Measurements from ENCODE around the gene ZDHHC11B. TPM values are rescaled to one million over a fixed set of nuclear protein-coding genes. Genes with fewer than 3 reads are reported as not detected.
"Not testable (repeated sequence)": the region's sequence is repeated elsewhere in the genome, so short reads cannot be mapped to it uniquely, and the experiment has no call there.

Gene ZDHHC11B
- polyA plus RNA-seq, 1 donor from 2014 or later = 9.9 TPM

DNA sequence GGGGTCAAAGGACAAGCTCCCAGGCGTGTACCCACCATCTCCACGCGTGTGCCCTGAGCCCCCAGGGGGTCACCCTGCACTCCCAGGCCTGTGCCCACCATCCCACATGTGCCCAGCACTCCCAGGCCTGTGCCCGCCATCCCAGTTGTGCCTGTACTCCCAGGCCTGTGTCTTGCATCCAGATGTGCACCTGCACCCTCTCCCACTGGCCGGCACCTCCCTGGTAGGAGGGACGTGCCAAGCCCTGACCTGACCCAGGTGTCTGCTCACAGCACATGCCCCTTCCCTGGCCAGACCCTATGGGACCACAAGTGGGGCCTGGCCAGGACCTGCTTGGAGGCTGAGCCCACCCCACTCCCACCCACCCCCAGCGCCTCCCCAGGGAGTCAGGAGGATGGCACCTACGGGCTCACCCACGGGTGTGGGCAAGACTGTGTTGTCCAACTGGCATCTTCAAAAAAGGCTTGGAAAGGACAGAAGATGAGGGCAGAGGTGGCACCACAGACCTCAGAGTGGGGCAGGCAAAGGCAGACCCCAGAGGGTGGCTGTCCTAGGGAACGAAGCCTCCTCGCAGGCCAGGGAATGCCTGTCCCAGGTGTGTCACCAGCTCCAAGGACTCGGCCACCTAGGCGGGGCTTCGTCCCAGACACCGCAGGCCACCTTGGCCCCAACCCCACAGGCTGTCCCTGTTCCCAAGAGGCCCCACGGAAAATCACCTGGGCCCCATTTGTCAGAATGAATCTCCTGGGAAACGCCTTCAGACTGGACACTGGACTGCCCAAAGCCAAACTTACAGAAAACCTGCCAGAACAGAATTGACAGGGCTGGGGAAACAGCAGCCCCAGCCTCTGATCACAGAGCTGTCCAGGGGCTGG, 103.0 kb downstream of the ZDHHC11B start:
- not testable (repeated sequence) for H3K36me3 ChIP-seq (ENCODE audit: insufficient read depth, low read length); H2AFZ ChIP-seq (ENCODE audit: low read depth, low read length); H3K9ac ChIP-seq (ENCODE audit: low read length); H3K9me2 ChIP-seq (ENCODE audit: insufficient read depth, low read length); H3K79me2 ChIP-seq (replicated peaks; ENCODE audit: insufficient read depth, low read length); H3K4me2 ChIP-seq (ENCODE audit: low read length); H4K20me1 ChIP-seq (ENCODE audit: insufficient read depth); H3K9me3 ChIP-seq (ENCODE audit: low read length); H3K4me3 ChIP-seq (ENCODE audit: low read length); H3F3A ChIP-seq (ENCODE audit: insufficient read depth, low read length, poor library complexity, severe bottlenecking); H3K27ac ChIP-seq (ENCODE audit: low read length); H3K27me3 ChIP-seq (ENCODE audit: insufficient read depth, low read depth, low read length)

DNA sequence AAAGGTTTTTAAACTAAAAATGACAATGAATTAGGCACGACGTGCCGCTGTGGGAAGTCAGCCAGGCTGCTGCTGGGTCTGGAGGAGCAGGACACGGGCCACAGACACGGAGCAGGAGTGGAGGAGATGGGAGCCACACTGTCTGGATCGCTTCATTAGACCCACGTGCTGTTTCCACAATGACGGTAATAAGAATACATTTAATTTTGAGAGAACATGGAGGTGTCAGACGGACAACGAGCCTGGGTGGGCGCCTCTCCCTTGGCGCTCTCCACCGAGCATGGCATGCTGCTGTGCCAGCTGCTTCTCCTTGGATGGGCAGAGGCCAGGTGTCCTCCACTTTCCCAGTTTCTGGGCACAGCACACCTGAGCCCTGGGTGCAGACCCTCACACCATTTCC, 103.7 kb downstream of the ZDHHC11B start:
- not testable (repeated sequence) for H3K36me3 ChIP-seq (ENCODE audit: insufficient read depth, low read length); H3K9ac ChIP-seq (ENCODE audit: low read length); H3K9me3 ChIP-seq (ENCODE audit: low read length); H3F3A ChIP-seq (ENCODE audit: insufficient read depth, low read length, poor library complexity, severe bottlenecking); H4K20me1 ChIP-seq (ENCODE audit: insufficient read depth); H3K9me2 ChIP-seq (ENCODE audit: insufficient read depth, low read length); H3K4me3 ChIP-seq (ENCODE audit: low read length); H3K79me2 ChIP-seq (replicated peaks; ENCODE audit: insufficient read depth, low read length); H3K27ac ChIP-seq (ENCODE audit: low read length); H3K4me2 ChIP-seq (ENCODE audit: low read length); H3K27me3 ChIP-seq (ENCODE audit: insufficient read depth, low read depth, low read length); H2AFZ ChIP-seq (ENCODE audit: low read depth, low read length)

DNA sequence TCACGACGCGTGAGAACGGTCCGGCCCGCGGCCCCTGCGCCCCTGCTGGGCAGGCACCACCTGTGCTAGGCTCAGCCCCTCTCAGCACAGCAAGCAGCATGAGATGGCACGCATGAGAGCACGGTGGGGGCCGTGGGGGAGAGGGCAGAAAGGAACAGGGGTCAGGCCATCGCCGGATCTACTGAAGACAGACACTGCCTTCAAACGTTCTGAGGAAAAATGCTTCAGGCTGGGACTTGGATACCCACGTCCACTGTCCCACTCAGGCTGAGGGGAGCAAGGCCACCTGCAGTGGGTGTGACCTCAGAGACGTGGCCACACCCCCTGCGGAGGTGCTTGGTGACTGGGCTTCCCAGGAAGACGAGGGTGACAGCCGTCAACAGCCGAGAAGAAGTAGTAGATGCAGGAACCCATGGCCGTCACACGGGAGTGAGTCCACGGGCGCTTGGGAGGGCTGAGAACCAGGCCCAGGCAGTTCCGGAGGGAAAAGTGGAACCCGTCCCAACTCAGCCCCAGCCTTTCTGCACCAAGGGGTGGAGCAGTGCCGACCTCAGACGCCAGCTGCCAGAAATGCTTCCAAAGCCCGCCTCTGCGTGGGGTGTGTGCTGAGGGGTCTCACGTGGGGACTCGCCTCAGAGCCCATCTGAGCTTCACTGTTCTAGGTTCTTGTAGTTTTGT, 104.3 kb downstream of the ZDHHC11B start:
- not testable (repeated sequence) for H3K27me3 ChIP-seq (ENCODE audit: insufficient read depth, low read depth, low read length); H3K4me3 ChIP-seq (ENCODE audit: low read length); H3K27ac ChIP-seq (ENCODE audit: low read length); H2AFZ ChIP-seq (ENCODE audit: low read depth, low read length); H3K79me2 ChIP-seq (replicated peaks; ENCODE audit: insufficient read depth, low read length); H3K36me3 ChIP-seq (ENCODE audit: insufficient read depth, low read length); H3K9ac ChIP-seq (ENCODE audit: low read length); H3K9me2 ChIP-seq (ENCODE audit: insufficient read depth, low read length); H4K20me1 ChIP-seq (ENCODE audit: insufficient read depth); H3F3A ChIP-seq (ENCODE audit: insufficient read depth, low read length, poor library complexity, severe bottlenecking); H3K9me3 ChIP-seq (ENCODE audit: low read length); H3K4me2 ChIP-seq (ENCODE audit: low read length)

DNA sequence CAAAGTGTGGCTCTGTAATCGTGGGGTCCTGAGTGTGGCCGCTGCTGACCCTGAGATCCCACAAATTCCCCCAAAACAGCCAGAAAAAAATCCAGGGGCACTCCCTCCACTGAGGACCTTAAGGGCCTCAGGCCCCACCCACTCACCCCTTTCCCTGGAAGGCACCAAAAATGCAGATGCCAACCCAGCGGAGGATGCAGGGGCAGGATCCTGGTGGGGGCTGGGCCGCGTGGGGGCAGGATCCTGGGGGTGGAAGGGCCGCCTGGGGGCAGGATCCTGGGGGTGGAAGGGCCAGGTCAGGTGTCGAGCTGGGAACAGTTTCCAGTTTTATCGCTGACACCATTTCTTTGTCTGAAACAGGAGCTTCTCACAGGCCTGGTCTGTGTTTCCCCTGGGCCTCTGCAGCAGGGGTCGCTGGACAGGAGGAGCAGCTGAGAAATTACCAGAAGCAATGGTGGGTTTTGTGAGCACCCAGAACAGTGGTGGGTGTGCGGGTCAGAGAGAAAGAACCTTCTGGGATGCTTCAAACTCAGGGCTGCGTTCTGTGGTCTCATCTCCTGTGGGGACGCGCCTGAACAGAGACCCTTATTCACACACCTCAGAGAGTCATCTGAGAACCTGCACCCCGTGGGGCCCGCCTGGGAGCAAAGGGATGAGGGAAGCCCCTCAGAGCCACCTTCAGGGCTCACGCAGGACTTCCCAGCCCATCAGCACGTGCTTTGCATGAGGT, 105.2 kb downstream of the ZDHHC11B start:
- not testable (repeated sequence) for H2AFZ ChIP-seq (ENCODE audit: low read depth, low read length); H3K27me3 ChIP-seq (ENCODE audit: insufficient read depth, low read depth, low read length); H3K9ac ChIP-seq (ENCODE audit: low read length); H3K36me3 ChIP-seq (ENCODE audit: insufficient read depth, low read length); H3K4me3 ChIP-seq (ENCODE audit: low read length); H3K9me2 ChIP-seq (ENCODE audit: insufficient read depth, low read length); H3K9me3 ChIP-seq (ENCODE audit: low read length); H3K27ac ChIP-seq (ENCODE audit: low read length); H3K79me2 ChIP-seq (replicated peaks; ENCODE audit: insufficient read depth, low read length); H3F3A ChIP-seq (ENCODE audit: insufficient read depth, low read length, poor library complexity, severe bottlenecking); H4K20me1 ChIP-seq (ENCODE audit: insufficient read depth); H3K4me2 ChIP-seq (ENCODE audit: low read length)

DNA sequence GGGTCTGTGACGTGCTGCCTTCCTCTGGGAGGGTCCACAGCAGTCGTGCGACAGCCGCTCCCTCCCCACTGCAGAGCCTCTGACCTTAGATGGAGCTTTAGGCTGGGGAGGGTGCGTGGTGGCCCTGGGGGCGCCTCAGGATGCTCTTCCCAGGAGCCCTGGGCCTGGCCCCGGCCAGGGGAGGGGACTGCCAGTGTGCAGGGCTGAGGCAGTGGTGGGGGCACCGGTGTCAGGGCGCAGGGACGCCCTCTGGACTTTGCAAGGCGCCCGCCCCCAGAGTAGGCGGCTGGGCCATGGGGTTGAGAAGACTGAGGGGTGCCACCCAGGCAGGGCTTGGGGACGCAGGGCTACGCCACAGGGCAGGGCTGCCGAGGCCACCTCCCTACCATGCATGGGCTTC, 106.0 kb downstream of the ZDHHC11B start:
- H4K20me1 ChIP-seq (ENCODE audit: insufficient read depth); H3K4me3 ChIP-seq (ENCODE audit: low read length); H3K4me2 ChIP-seq (ENCODE audit: low read length); H3F3A ChIP-seq (ENCODE audit: insufficient read depth, low read length, poor library complexity, severe bottlenecking); H3K9me2 ChIP-seq (ENCODE audit: insufficient read depth, low read length); H3K9me3 ChIP-seq (ENCODE audit: low read length); H2AFZ ChIP-seq (ENCODE audit: low read depth, low read length); H3K9ac ChIP-seq (ENCODE audit: low read length); H3K27ac ChIP-seq (ENCODE audit: low read length); H3K27me3 ChIP-seq (ENCODE audit: insufficient read depth, low read depth, low read length); H3K79me2 ChIP-seq (replicated peaks; ENCODE audit: insufficient read depth, low read length); H3K36me3 ChIP-seq (ENCODE audit: insufficient read depth, low read length): not testable (repeated sequence)
